Aorta (tissue), 5 donors: ENCODE measurements around the gene SLC16A6. TPM values are rescaled to one million over a fixed set of nuclear protein-coding genes. Genes with fewer than 3 reads are reported as not detected.
"Not testable (repeated sequence)": the region's sequence is repeated elsewhere in the genome, so short reads cannot be mapped to it uniquely, and the experiment has no call there.

Experiments
- ATAC-seq: fragments of 200-7000 bp; cut with Tn5 transposase; one replicate; pipeline ENCODE4 v1.9.1; 2022; ENCODE audit warnings: moderate library complexity; ENCODE audit not compliant: low FRiP score
- DNase-seq, 2 donors: peaks; one replicate each; pipeline ENCODE4 v3.0.0-alpha.2; 2020
- H3K27ac ChIP-seq, 2 donors: one replicate each; pipeline ENCODE4 v1.5.1; 2013; ENCODE audit warnings: low read length in 2 of 2, mild to moderate bottlenecking in 2 of 2, moderate library complexity in 2 of 2, control low read depth in 1 of 2, inconsistent platforms in 1 of 2, low read depth in 1 of 2
- H3K27me3 ChIP-seq, 2 donors: one replicate each; pipeline ENCODE4 v1.6.1; 2013; ENCODE audit warnings: control low read depth in 1 of 2, low read length in 1 of 2, mild to moderate bottlenecking in 1 of 2, moderate library complexity in 1 of 2; ENCODE audit not compliant: insufficient read depth in 2 of 2, control insufficient read depth in 1 of 2
- H3K36me3 ChIP-seq, 2 donors: one replicate each; pipeline ENCODE4 v1.6.1; 2013; ENCODE audit warnings: control low read depth in 1 of 2, low read length in 1 of 2, mild to moderate bottlenecking in 1 of 2; ENCODE audit not compliant: insufficient read depth in 2 of 2, control insufficient read depth in 1 of 2
- H3K4me1 ChIP-seq, 2 donors: one replicate each; pipeline ENCODE4 v1.6.1; 2013; ENCODE audit warnings: low read length in 2 of 2, control low read depth in 1 of 2, mild to moderate bottlenecking in 1 of 2, moderate library complexity in 1 of 2; ENCODE audit not compliant: insufficient read depth in 2 of 2, control insufficient read depth in 1 of 2
- H3K4me3 ChIP-seq, 2 donors: one replicate each; pipeline ENCODE4 v1.5.1; 2013; ENCODE audit warnings: low read length in 2 of 2, control low read depth in 1 of 2, mild to moderate bottlenecking in 1 of 2
- H3K9me3 ChIP-seq: one replicate; pipeline ENCODE4 v1.6.1; 2013; ENCODE audit warnings: mild to moderate bottlenecking, low read length; ENCODE audit not compliant: control insufficient read depth
- WGBS, 2 donors: extraction: QIAGEN DNeasy Blood & Tissue Kit; methylation state at CpG; one replicate each; pipeline ENCODE4 v1.1.7; 2013; 5-methylcytosine and 5-hydroxymethylcytosine counted together
- intact Hi-C, 2 donors: fragments of 100-400 bp; cut with DNase I; formaldehyde crosslinking; loops; one replicate each; pipeline versions ENCODE4 v1.14.2 to v1.15.0; 2022
- polyA plus RNA-seq, 2 donors: library from polyadenylated mRNA; stranded (reverse); fragments of 200-250 nt; gene quantifications; one replicate each; pipeline ENCODE4 v1.2.3, GENCODE V29; 2013
- total RNA-seq, 2 donors: library from RNA; stranded (reverse); fragmentation: NEBNext Ultra II Directional; extraction: Animal tissue kit (Norgen Biotek cat#: 25700); gene quantifications; one replicate each; pipeline ENCODE4 v1.2.1, GENCODE V29; 2021
- donor health status: healthy with polysubstance abuse.
- donor health status: Bipolar disorder and iron deficiency.
- donor health status: DM: no; HTN: no; CAD: no.
- donor health status: DM: no; HTN: no; CAD: no.
- donor health status: DM: yes; HTN: yes; CAD: no.

Gene SLC16A6
- total and polyA plus RNA-seq, 4 donors = 0.38 to 5.4 (median 0.51) TPM; not detected in 1

DNA sequence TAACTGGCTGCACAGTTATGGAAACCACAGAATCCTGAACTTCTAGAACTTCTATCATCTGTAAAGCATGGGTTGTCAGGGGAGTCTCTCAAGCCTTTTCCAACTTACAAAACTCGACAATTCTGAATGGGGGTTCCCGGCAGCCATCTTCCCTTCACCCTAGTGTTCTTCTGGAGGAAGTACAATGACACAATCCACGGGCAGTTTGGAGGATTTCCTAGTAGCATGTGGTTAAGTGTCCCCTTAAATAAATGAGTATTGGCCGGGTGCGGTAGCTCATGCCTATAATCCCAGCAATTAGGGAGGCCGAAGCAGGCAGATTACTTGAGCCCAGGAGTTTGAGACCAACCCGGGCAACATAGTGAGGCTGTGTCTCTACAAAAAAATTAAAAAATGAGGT is 2.1 kb downstream of the SLC16A6 start:
- no peak for ATAC-seq
- Histone ChIP-seq H3K4me1 (no peaks in the 10 kb centered on the region), H3K27me3 (no peaks in the 10 kb centered on the region), H3K4me3 (no peak overlapping the region), H3K27ac (no peak overlapping the region), H3K36me3 (no peaks in the 10 kb centered on the region), H3K9me3 (no peaks in the 10 kb centered on the region)
- no peak for DNase-seq
- intact Hi-C loops = loop anchor here in 1 of 2 donors (10.0 kb wide), 1 partner anchor 106 kb away; no protein-coding TSS in a partner anchor
- 92 to 95% methylated on average over 7 of the region's 7 CpGs for WGBS, 2 donors

DNA sequence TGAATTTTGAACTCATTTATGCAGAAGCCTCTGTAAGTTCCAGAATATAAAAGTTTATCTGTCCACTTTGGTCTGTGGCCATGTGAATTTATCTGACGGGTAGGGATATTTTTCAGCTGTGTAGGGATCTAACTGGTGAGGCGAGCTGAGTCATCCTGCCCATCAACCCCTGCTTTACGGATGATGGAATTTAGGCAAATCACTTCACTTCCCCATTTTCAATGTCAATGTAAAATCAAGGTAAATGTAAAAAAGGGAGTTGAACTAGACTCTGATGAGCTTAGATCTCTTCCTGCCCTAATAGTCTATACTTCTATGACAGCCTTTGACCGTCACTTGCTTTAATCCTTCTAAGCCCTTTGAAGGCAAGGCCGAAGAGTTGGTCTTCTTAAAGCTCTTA is 2.6 kb downstream of the SLC16A6 start:
- 84 to 86% methylated on average over 5 of the region's 5 CpGs for WGBS, 2 donors
- ATAC-seq = no peak

DNA sequence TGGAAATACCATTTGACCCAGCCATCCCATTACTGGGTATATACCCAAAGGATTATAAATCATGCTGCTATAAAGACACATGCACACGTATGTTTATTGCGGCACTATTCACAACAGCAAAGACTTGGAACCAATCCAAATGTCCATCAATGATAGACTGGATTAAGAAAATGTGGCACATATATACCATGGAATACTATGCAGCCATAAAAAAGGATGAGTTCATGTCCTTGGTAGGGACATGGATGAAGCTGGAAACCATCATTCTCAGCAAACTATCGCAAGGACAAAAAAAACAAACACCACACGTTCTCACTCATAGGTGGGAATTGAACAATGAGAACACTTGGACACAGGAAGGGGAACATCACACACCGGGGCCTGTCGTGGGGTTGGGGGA is 9.0 kb downstream of the SLC16A6 start:
- 83 to 97% methylated on average over 2 to 5 of the region's 6 CpGs for WGBS, 2 donors
- H3K27me3 ChIP-seq, H3K36me3 ChIP-seq, H3K4me1 ChIP-seq, DNase-seq, H3K4me3 ChIP-seq, ATAC-seq, H3K9me3 ChIP-seq, H3K27ac ChIP-seq: not testable (repeated sequence)
- intact Hi-C loops = loop anchor here in 1 of 2 donors (10.0 kb wide), 1 partner anchor 113 kb away; no protein-coding TSS in a partner anchor

More for the DNA sequence above, 2.6 kb downstream of the SLC16A6 start:
- DNase-seq = no peak
- intact Hi-C loops = loop anchor here in 1 of 2 donors (10.0 kb wide), 1 partner anchor 106 kb away; no protein-coding TSS in a partner anchor
- Histone ChIP-seq H3K36me3 (no peaks in the 10 kb centered on the region), H3K4me1 (no peaks in the 10 kb centered on the region), H3K27ac (no peak overlapping the region), H3K9me3 (no peaks in the 10 kb centered on the region), H3K27me3 (no peaks in the 10 kb centered on the region), H3K4me3 (no peak overlapping the region)

DNA sequence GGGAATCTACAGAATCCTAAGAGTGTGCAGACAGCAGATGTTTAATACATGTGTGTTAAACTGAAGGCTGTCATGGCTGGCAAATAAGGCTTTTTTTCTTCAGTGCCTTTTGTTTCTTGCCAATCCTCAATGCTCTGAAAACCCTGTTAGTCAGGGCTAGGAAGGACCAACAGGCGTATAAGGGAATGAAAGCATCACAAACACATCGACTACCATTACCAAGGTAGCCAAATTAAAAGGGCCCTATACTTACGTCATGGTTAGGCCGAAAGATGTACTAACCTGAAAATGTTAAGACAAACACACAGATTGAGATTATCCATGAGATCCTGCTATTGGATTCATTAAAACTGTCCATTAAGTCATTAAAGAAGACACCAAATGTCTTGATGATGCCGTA is 13.1 kb downstream of the SLC16A6 start:
- Histone ChIP-seq H3K9me3 (peaks cover 3% of the 10 kb centered on the region), H3K27me3 (no peaks in the 10 kb centered on the region), H3K4me1 (no peaks in the 10 kb centered on the region), H3K27ac (no peak overlapping the region), H3K36me3 (no peaks in the 10 kb centered on the region), H3K4me3 (no peak overlapping the region)
- no peak for ATAC-seq
- intact Hi-C loops = no loop called here
- DNase-seq = no peak
- WGBS, 2 donors = 98% methylated on average over 5 of the region's 5 CpGs

DNA sequence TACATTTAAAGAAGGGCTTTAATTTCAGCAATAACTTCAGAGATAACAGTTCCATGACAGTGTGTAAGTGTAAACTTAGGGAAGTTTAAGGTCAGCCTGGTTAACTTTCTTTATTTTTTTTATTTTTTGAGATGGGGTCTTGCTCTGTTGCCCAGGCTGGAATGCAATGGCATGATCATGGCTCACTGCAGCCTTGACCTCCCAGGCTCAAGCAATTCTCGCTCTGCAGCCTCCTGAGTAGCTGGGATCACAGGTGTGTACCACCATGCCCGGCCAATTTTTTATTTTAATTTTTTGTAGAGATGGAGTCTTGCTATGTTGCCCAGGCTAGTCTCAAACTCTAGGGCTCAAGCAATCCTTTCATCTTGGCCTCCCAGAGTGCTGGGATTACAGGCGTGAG is 14.6 kb downstream of the SLC16A6 start:
- H3K36me3 ChIP-seq, DNase-seq, ATAC-seq, H3K27ac ChIP-seq, H3K9me3 ChIP-seq, H3K4me1 ChIP-seq, H3K27me3 ChIP-seq, intact Hi-C loops, H3K4me3 ChIP-seq: not testable (repeated sequence)
- 97 to 98% methylated on average over 3 of the region's 3 CpGs for WGBS, 2 donors

DNA sequence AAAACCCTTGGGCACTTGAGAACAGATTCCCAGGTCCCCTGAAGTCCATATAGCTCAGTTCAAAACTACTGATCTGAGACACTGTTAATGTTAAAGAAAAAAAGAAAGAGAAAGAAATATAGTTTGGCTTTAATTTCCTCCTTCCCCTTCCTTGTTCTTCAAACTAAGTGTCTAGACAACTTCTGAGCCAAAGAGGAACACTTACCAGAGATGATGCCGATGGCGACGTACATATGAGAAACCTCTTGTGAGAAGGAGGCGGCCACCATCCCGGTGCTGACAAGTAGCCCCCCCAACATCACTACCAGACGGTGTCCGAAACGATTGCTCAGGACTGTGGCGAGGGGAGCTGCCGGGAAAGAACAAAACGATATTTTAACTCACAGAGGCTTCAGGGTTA is 17.2 kb downstream of the SLC16A6 start:
- WGBS, 2 donors = 84% methylated on average over 11 of the region's 11 CpGs
- peaks cover 3% of the 10 kb centered on the region for H3K9me3 ChIP-seq
- intact Hi-C loops = no loop called here
- DNase-seq (no peak), ATAC-seq (no peak)
- H3K4me1 ChIP-seq = no peaks in the 10 kb centered on the region
- H3K36me3 ChIP-seq = no peaks in the 10 kb centered on the region
- H3K4me3 ChIP-seq = no peak overlapping the region
- H3K27ac ChIP-seq = no peak overlapping the region
- H3K27me3 ChIP-seq = no peaks in the 10 kb centered on the region

DNA sequence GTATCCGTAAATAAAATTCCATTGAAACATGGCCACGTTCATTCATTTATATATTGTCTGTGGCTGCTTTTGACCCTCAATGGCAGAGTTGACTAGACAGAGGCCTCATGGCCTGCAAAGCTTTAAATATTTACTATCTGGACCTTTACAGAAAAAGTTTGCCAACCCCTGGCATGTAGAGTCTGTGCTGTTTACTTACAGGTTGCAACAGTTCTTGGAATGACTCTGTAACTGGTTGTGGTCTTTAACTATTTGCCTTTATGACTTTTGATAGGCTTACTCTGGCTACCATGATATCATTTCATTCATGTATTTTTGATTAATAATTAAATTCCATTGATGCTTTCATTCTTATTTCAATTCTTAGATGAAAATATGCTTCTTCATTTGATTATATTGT is 25.1 kb downstream of the SLC16A6 start:
- H3K27me3 ChIP-seq, H3K4me1 ChIP-seq, H3K4me3 ChIP-seq, H3K27ac ChIP-seq, H3K9me3 ChIP-seq, DNase-seq, H3K36me3 ChIP-seq, ATAC-seq: not testable (repeated sequence)
- intact Hi-C loops = loop anchor here in 1 of 2 donors (10.0 kb wide), 1 partner anchor 499 kb away; no protein-coding TSS in a partner anchor
- WGBS, 2 donors = 91 to 94% methylated on average over 2 of the region's 2 CpGs

DNA sequence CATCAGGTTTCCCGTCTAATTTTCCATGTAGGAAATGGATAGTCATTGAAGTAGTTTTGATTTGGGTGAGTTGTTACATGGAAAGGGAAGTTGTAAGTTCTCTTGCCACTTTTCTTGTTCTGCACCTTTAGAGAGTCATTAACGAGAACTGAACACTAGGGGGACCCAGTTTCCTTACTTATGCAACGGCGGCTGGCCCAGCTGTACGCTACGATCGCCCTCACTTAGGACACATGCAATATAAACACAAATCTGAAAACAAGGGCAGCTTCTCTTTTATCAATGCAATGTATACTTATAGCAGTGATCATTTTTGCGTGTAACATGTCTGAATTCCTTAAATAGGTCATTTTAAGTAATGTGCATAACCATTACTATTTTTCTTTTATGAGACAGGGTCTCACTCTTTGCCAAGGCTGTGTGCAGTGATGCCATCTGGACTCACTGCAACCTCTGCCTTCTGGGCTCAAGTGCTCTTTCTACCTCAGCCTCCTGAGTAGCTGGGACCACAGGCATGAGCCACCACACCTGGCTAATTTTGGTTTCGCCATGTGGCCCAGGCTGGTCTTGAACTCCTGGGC is 27.7 kb downstream of the SLC16A6 start:
- H3K27ac ChIP-seq, H3K27me3 ChIP-seq, H3K4me3 ChIP-seq, DNase-seq, H3K9me3 ChIP-seq, H3K4me1 ChIP-seq, H3K36me3 ChIP-seq: not testable (repeated sequence)
- intact Hi-C loops = loop anchor here (5.0 to 10.0 kb wide), 5 partner anchors 134 to 502 kb away; no protein-coding TSS in a partner anchor
- peak; percentile 93 for ATAC-seq
- 10 to 11% methylated on average over 9 of the region's 9 CpGs for WGBS, 2 donors

DNA sequence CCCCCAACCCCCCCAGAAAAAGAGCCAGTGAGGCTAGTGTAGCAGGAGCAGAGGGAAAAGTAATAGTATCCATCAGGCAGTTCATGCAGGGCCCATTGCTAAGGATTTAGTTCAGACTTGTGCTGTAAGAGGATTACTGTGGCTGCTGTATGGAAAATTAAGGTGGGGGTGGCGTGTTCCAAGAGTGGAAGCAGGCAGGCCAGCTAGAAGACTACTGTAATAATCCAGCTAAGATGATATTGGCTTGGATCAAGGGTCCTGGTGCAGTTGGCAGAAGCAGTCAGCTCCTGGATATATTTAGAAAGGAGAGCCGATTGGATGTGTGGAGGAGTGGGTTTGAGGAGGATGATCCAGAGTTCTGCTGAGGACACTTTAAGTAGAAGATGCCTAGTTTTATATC is 28.5 kb downstream of the SLC16A6 start:
- intact Hi-C loops = loop anchor here (5.0 to 10.0 kb wide), 5 partner anchors 135 to 502 kb away; no protein-coding TSS in a partner anchor
- not testable (repeated sequence) for ATAC-seq

More for the DNA sequence above, 28.5 kb downstream of the SLC16A6 start:
- not testable (repeated sequence) for DNase-seq, H3K36me3 ChIP-seq, H3K4me3 ChIP-seq, H3K27me3 ChIP-seq, H3K9me3 ChIP-seq, H3K4me1 ChIP-seq, H3K27ac ChIP-seq
- WGBS, 2 donors = 20 to 29% methylated on average over 2 of the region's 2 CpGs
